Endothelial cell of umbilical vein (primary cell): ENCODE data around the gene TPH1. TPM values are rescaled to one million over a fixed set of nuclear protein-coding genes. Genes with fewer than 3 reads are reported as not detected.

Experiments
- BruUV-seq: library from RNA; stranded (reverse); fragments of 400-500 nt; replicated peaks from 2 replicates; lab custom pipeline; 2021; lab: Mats Ljungman, UMichigan
- CTCF ChIA-PET: fragments of 300-600, 350-600 bp; sonication (Branson Sonifier 250); formaldehyde crosslinking; loops from one replicate; lab custom pipeline; 2021; ENCODE audit warnings: antibody characterized with exemption, inconsistent platforms; lab: Charles Lee
- POLR2A ChIA-PET: fragments of 300-600, 350-600 bp; sonication (Branson Sonifier 250); formaldehyde crosslinking; loops from one replicate; lab custom pipeline; 2021; ENCODE audit warnings: antibody characterized with exemption, inconsistent platforms; lab: Charles Lee
- DNase-seq: peaks from one replicate; pipeline ENCODE4 v3.0.0-alpha.2; 2011; ENCODE audit warnings: low read depth, low spot score
- FAIRE-seq: peaks from 2 replicates; lab custom pipeline; 2011; peaks lifted over from hg19 to GRCh38; lab: Jason Lieb, UNC
- H2AFZ ChIP-seq: 2 replicates; pipeline ENCODE4 v1.6.0; 2012; ENCODE audit warnings: low read depth, low read length, control low read depth, inconsistent platforms
- H3K27ac ChIP-seq: 2 replicates; pipeline ENCODE4 v1.5.1; 2011; ENCODE audit warnings: low read depth, mild to moderate bottlenecking, control low read depth, low read length, moderate library complexity; ENCODE audit not compliant: insufficient read depth
- H3K27me3 ChIP-seq, 2 experiments: 2 replicates each; pipeline versions ENCODE4 v1.6.0 to v1.6.1; 2011; ENCODE audit warnings: low read length in 2 of 2, mixed read lengths in 1 of 2; ENCODE audit not compliant: control insufficient read depth in 2 of 2, insufficient read depth in 2 of 2
- H3K36me3 ChIP-seq, 2 experiments: 2 replicates in 1 of 2; 3 replicates in 1 of 2; pipeline ENCODE4 v1.5.1; 2011; ENCODE audit warnings: low read length in 2 of 2, mild to moderate bottlenecking in 1 of 2, moderate library complexity in 1 of 2; ENCODE audit not compliant: control insufficient read depth in 2 of 2, insufficient read depth in 2 of 2; ENCODE audit errors: extremely low read depth in 1 of 2
- H3K4me1 ChIP-seq: 3 replicates; pipeline ENCODE4 v1.5.1; 2011; ENCODE audit warnings: mild to moderate bottlenecking, low read length; ENCODE audit not compliant: control insufficient read depth, insufficient read depth; ENCODE audit errors: extremely low read depth
- H3K4me2 ChIP-seq: 2 replicates; pipeline ENCODE4 v1.6.1; 2011; ENCODE audit warnings: low read length, control low read depth, mixed read lengths; ENCODE audit not compliant: insufficient read depth
- H3K4me3 ChIP-seq, 3 experiments: fragments of 200-600 bp in 1 of 3; sonication (generic), shearing (Covaris generic) in 1 of 3; replicated peaks in 1 of 3; 2 replicates each; pipeline ENCODE4 v1.5.1; 2011 to 2016; ENCODE audit warnings: control low read depth in 3 of 3, low read length in 3 of 3, mild to moderate bottlenecking in 2 of 3, inconsistent platforms in 1 of 3, low read depth in 1 of 3, moderate library complexity in 1 of 3; ENCODE audit not compliant: insufficient read depth in 1 of 3
- H3K79me2 ChIP-seq: 2 replicates; pipeline ENCODE4 v1.6.0; 2012; ENCODE audit warnings: low read length, inconsistent platforms; ENCODE audit not compliant: control insufficient read depth, insufficient read depth
- H3K9ac ChIP-seq: replicated peaks from 2 replicates; pipeline ENCODE3; 2011; ENCODE audit warnings: low read length, control low read depth; ENCODE audit not compliant: insufficient read depth; ENCODE audit errors: extremely low read depth
- H3K9me1 ChIP-seq: replicated peaks from 3 replicates; pipeline ENCODE4 v1.6.0; 2011; ENCODE audit warnings: mild to moderate bottlenecking, low read length; ENCODE audit not compliant: control insufficient read depth, insufficient read depth; ENCODE audit errors: extremely low read depth
- H3K9me3 ChIP-seq: replicated peaks from 2 replicates; pipeline ENCODE4 v1.5.1; 2012; ENCODE audit warnings: low read length, inconsistent platforms; ENCODE audit not compliant: control insufficient read depth, insufficient read depth
- H4K20me1 ChIP-seq: replicated peaks from 2 replicates; pipeline ENCODE3; 2011; ENCODE audit warnings: mild to moderate bottlenecking, low read length; ENCODE audit not compliant: control insufficient read depth, insufficient read depth; ENCODE audit errors: extremely low read depth
- CTCF ChIP-seq, 2 donors: IDR thresholded peaks; 1 replicate in 1 of 2; 2 replicates in 1 of 2; pipeline ENCODE4 v1.5.1; 2011; ENCODE audit warnings: low read length in 2 of 2, mild to moderate bottlenecking in 2 of 2, moderate library complexity in 2 of 2, control low read depth in 1 of 2, inconsistent platforms in 1 of 2, low read depth in 1 of 2; ENCODE audit not compliant: insufficient read depth in 1 of 2; ENCODE audit errors: extremely low read depth in 1 of 2
- EZH2 ChIP-seq: IDR thresholded peaks from 2 replicates; pipeline ENCODE4 v1.6.1; 2012; ENCODE audit warnings: borderline replicate concordance, low read depth, mild to moderate bottlenecking, moderate library complexity, low read length, inconsistent platforms; ENCODE audit not compliant: severe bottlenecking
- FOS ChIP-seq: IDR thresholded peaks from 2 replicates; pipeline ENCODE4 v1.6.1; 2011; ENCODE audit warnings: mild to moderate bottlenecking, low read length, moderate library complexity, borderline replicate concordance; ENCODE audit not compliant: insufficient read depth
- JUN ChIP-seq: IDR thresholded peaks from 2 replicates; pipeline ENCODE4 v1.6.1; 2011; ENCODE audit warnings: borderline replicate concordance, low read depth; ENCODE audit not compliant: insufficient read length, insufficient read depth
- MYC ChIP-seq: IDR thresholded peaks from one replicate; pipeline ENCODE4 v1.6.1; 2011; ENCODE audit warnings: mild to moderate bottlenecking, low read depth, low read length
- POLR2A ChIP-seq: IDR thresholded peaks from 2 replicates; pipeline ENCODE4 v1.6.1; 2012; ENCODE audit warnings: low read depth, mild to moderate bottlenecking, control low read depth, low read length
- POLR2AphosphoS5 ChIP-seq: IDR thresholded peaks from 2 replicates; pipeline ENCODE4 v1.6.1; 2012; ENCODE audit warnings: low read depth, mild to moderate bottlenecking, control low read depth, low read length, moderate library complexity; ENCODE audit not compliant: insufficient read depth
- dilution Hi-C: fragments of 300-500 bp; cut with MboI; formaldehyde crosslinking; loops from one replicate; pipeline ENCODE4 v1.15.0; 2019; ENCODE audit warnings: low sequenced_read_pairs; ENCODE audit not compliant: extremely low pct_ligation_motif_present
- intact Hi-C: fragments of 100-400 bp; cut with micrococcal nuclease; formaldehyde crosslinking; loops from one replicate; pipeline ENCODE4 v1.10.0; 2022
- polyA plus RNA-seq, 4 experiments: library from polyadenylated mRNA; depleted of rRNA in 3 of 4; stranded (reverse) in 3 of 4; unstranded in 1 of 4; fragments of >200 nt; gene quantifications; 2 replicates each; pipeline versions ENCODE4 v1.2.1 to v1.2.3, GENCODE V29; 2011 to 2012; ENCODE audit warnings: missing spikeins in 1 of 4
- total RNA-seq: library from RNA; stranded (reverse); gene quantifications from 2 replicates; pipeline ENCODE4 v1.2.3, GENCODE V29; 2021
- TF ChIP-seq, protein P1 (sequence below): IDR thresholded peaks from 2 replicates; pipeline ENCODE4 v1.6.1; 2011; ENCODE audit not compliant: insufficient read depth, insufficient read length

Gene TPH1
- total and polyA plus RNA-seq, 2 donors (not counting 3 experiments of a cell fraction or from before 2014, with no cell fraction given): 0.07 TPM

DNA sequence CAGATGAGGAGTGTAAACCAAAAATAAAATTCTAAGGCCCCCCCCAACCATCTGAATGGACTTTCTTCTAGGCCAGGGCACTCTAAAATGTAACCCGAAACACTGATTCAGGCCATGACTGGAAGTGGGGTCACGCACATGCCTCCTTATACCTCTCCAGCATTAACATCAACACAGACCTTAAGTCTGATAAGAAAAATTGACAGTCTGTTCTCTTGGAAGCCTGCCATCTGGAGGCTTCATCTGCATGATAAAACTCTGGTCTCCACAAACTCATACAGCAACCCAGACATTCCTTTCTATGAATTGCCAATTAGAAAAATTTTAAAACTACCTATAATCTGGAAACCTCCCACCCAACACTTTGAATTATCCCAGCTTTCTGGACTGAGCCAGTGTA is 29.3 kb downstream of the TPH1 start:
- BruUV-seq: no TSS peak
- no peak for FAIRE-seq
- peaks cover 11 to 16% of the 10 kb centered on the region in 2 experiments for H3K27me3 ChIP-seq
- H3K27ac ChIP-seq: no peak overlapping the region
- no peak overlapping the region for H2AFZ ChIP-seq
- no peaks in the 10 kb centered on the region for H3K9me3 ChIP-seq
- H3K9ac ChIP-seq: no peak overlapping the region
- H3K4me2 ChIP-seq: no peak overlapping the region
- ChIA-PET CTCF (interaction anchor here (0.7 kb wide), 1 partner anchor 16 kb away, joined by 3 read pairs; no protein-coding TSS in a partner anchor), POLR2A (no interaction called here)
- peaks cover 9% of the 10 kb centered on the region for H3K4me1 ChIP-seq
- H3K4me3 ChIP-seq: no peak overlapping the region
- no peak for DNase-seq
- no peaks in the 10 kb centered on the region for H3K9me1 ChIP-seq
- no peaks in the 10 kb centered on the region for H4K20me1 ChIP-seq
- no peaks in the 10 kb centered on the region for H3K79me2 ChIP-seq
- H3K36me3 ChIP-seq: no peaks in the 10 kb centered on the region
- intact Hi-C loops: no loop called here
- TF ChIP-seq CTCF (IDR thresholded peaks at IDR 0.05; ENCODE audit: extremely low read depth in 1 of 2, insufficient read depth in 1 of 2, low read depth in 1 of 2, low read length in 2 of 2): no peak
- no peak for TF ChIP-seq EZH2
- TF ChIP-seq JUN: no peak
- no peak for TF ChIP-seq FOS
- no peak for TF ChIP-seq MYC
- TF ChIP-seq POLR2AphosphoS5: no peak
- no peak for TF ChIP-seq POLR2A
- TF ChIP-seq, protein P1, sequence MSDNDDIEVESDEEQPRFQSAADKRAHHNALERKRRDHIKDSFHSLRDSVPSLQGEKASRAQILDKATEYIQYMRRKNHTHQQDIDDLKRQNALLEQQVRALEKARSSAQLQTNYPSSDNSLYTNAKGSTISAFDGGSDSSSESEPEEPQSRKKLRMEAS: no peak
- dilution Hi-C loops: no loop called here
